ENCODE results near the gene SESN2.
"Not testable (repeated sequence)": the region's sequence is repeated elsewhere in the genome, so short reads cannot be mapped to it uniquely, and the experiment has no call there.

SESN2 gene

DNA sequence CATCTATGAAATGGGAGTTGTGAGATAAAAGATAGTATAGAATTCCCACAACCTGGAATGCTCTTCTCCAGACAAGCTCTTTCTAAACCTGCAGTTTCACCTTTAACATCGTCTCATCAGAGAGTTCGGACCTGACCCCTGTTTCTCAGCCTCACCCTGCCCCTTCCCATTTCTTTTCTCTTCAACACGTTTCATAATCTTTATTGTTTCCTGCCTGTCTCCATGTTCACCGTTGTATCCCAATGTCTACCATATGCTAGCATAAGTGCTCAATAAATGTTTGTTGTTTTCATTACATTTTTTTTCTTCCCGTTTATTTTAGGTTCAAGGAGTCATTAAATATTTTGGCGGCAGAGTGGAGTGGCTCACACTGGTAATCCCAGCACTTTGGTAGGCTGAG lies 32.4 kb downstream of the SESN2 start:
- no peak for DNase-seq

DNA sequence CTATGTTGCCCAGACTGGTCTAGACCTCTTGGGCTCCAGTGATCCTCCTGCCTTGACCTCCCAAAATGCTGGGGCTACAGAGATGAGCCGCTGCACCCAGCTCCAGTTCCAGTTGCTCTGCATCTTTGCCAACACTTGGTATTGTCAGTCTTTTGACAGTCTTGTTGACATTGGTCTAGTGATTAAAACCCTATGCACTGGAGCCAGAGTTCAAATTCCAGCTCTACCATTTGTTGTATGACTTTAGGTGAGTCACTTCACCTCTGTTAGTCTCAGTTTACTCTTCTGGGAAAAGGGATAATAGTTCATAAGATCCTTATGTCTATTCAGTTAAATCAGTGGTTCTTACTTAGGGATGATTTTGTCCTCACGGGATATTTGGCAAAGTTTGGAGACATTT lies 36.6 kb downstream of the SESN2 start:
- no peak for DNase-seq

DNA sequence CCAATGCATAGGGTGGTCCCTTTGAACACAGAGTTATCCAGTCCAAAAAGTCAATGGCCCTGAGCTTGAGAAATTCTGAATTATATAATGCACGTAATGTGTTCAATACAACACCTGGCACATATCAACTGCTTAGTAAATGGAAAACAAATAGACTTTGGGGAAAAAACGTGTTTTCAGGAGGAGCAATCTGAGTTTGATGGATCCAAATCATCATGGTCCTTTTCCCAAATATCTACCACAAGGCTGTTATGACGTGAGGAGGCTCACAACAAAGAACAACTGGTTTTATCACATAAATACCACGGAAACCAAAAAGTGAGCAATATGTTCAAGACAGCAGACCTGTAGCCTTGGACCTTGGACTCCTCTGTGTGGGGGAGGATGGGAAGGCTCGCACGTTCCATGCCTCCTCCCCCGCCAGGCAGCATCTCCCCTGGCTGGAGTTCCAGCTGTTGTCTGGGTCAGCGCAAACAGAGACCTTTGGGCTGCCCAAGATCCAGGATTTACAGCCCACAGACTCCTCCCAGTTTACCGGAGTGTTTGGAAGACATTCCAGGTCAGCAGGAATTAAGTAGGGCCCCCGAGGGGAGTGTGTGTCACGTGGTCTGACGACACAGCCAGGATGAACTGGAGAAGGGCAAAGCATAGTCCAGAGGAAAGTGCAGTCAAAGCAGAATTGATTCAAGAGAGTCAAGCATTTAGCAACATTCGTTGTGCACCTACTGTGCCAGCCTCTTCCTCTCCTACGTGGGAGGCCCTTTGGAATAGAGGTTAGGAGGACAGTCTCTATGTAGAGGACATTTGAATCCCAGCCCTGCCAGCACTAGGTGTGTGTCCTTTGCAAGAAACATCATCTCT lies 37.3 kb downstream of the SESN2 start:
- no peak for DNase-seq

DNA sequence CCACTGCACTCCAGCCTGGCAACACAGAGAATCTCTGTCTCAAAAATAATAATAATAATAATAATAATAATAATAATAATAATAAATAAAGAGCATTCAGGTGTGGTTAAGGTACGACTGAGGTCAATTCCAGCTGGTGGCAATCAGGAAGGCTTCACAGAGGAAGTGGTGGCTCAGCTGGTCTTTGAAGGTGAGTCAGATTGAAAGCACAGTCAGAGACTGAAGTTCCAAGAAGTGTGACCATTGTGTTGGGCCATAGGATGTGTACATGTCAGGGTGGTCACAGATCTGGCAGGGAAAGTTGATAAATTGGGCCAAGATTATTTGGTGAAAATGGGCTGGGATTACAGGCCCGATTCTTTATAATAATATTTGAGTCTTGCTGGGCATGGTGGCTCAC lies 38.5 kb downstream of the SESN2 start:
- DNase-seq, result no peak

DNA sequence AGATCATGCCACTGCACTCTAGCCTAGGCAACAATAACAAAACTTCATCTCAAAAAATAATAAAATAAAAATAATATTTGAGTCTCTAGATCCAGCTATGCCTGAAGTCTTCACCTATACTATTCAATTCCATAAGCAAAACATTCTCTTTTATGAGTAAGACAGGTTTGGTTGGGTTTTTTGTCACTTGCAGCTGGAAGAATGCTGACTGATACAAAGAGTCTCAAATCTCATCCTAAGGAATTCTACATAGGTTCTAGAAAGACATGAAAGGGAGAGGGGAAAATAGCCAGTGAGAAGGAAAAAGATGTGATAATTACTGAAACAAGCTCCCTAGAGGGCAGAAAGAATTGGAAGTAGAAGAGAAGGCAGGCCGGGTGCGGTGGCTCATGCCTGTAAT lies 39.1 kb downstream of the SESN2 start:
- DNase-seq, result no peak

DNA sequence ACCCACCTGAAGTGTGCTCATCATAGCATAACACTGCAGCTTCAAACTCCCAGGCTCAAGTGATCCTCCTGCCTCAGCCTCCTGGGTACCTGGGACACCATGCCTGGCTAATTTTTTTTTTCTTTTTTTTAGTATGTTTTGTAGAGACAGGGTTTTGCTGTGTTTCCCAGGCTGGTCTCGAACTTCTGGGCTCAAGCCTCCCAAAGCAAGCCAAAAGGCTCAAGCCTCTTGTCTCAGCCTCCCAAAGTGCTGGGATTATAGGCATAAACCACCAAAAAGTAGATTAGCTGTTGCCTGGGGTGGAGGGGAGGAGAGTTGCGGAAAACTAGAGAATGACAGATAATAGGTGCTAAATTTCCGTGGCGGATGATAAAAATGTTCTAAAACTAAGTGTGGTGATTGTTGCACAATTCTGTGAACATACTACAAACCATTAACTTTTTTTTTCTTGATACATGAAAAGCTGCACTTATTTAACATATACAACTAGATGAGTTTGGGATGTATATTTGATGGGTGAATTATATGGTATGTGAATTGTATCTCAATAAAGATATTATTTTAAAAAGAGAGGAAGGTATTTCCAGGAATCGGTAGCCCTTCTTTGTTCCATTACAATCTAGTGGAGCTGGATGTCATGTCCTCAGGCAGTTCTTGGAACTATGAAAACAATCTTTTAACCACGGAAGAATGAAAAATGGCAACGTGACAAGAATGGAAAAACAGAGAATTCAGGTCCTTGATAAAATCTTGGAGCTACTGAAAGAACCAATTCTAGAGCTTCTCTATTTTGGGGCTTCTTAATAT lies 42.3 kb downstream of the SESN2 start:
- no peak for DNase-seq

DNA sequence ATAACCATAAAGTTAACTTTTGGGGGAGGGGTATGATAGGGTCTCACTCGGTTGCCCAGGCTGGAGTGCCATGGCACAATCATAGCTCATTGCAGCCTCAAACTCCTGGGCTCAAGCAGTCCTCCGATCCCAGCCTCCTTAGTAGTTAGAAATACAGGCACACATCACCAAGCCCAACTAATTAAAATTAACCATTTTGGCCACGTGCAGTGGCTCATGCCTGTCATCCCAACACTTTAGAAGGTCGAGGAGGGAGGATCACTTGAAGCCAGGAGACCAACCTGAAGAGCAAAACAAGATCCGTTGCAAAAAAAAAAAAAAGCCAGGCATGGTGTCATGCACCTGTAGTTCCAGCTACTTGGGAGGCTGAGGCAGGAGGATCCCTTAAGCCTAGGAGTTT lies 42.9 kb downstream of the SESN2 start:
- DNase-seq, result no peak

DNA sequence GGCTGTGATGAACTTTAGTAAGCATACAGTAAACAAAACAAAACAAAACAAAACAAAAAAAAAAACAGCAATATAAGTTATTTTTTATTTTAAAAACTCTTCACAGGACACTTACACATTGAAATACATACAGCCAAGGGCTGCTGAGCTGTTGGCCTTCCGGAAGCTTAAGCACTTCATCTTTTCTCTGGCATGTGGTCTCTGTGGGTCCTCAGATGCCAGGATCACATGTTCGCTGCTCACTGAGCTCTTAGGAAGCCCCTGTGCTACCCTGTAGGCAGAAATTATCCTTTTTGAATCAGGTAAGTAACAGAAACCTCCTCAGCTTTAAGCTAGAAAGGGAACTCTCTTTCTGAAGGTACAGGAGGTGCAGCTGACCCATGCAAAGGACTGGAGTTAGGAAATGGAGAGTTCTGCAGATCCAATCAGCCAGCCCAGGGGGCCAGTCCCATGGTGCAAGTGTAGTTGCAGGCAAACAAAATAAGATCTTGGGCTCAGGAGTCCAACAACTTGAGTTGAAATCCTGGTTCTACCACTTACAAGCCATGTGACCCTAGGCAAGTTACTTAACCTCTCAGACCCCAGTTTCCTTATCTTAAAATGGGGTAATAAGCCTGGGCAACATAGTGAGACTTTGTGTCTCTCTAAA lies 47.1 kb downstream of the SESN2 start:
- DNase-seq, result no peak

DNA sequence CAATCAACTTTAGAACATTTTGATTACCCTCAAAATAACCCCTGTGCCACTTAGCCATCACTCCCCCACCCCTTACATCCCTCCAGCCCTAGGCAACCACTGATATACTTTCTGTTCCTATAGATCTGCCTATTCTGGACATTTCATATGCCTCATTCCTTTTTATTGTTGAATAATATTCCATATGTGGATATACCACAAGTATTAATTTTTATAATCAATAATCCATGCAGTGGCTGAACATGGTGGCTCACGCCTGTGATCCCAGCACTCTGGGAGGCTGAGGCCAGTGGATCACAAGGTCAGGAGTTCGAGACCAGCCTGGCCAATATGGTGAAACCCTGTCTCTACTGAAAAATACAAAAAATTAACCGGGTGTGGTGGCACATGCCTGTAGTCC lies 49.4 kb downstream of the SESN2 start:
- no peak for DNase-seq

DNA sequence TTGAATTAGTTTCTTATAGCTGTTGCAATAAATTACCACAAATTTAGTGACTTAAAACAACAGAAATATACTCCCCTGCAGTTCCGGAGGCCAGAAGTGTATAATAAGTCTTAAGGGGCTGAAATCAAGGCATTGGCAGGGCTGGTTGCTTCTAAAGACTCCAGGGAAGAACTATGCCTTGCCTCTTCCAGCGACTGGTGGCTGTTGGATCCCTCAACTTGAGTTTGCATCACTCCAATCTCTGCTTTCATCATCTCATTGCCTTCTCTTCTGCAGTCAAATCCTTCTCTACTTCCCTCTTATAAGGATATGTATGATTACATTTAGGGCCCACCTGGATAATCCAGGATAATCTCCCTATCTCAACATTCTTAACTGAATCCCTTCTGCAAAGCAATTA lies 50.4 kb downstream of the SESN2 start:
- no peak for DNase-seq

DNA sequence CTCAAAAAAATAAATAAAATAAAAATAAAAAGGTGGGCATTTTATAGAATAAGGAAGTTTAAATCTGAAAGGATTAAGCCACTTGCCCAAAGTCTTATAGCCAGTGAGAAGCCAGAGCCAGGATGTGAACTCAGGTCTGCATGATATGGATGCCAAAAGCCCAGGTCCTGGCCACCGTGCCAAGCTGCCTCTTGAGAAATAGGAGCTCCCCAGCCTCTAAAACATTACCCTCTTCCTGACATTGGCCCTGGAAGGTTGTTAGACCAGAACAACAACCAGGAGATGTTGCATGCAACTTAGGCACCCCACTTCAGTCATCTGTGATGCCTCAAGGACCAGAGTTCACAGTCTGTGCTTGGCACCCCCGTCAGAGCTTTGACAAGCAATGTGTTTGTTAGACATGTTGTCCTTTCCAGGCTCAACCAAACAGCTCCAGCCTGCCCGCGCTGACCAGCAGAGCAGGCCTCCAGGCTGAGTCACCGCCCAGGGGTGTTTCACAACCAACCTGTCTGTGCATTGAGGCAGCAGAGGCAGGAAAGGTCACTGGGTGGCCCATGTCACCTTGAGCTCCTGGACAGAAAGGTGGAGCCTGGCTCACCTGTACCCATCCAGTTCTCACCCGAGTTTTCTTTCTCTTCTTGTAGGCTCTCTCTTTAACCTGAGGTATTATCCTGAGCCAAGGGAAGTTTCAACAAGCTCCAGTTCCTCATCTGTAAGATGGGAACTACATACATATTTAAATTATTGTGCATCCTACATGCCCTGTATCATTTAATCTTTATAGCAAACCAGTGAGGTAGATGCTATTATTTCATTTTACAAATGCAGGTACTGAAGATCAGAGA lies 54.6 kb downstream of the SESN2 start:
- no peak for DNase-seq

DNA sequence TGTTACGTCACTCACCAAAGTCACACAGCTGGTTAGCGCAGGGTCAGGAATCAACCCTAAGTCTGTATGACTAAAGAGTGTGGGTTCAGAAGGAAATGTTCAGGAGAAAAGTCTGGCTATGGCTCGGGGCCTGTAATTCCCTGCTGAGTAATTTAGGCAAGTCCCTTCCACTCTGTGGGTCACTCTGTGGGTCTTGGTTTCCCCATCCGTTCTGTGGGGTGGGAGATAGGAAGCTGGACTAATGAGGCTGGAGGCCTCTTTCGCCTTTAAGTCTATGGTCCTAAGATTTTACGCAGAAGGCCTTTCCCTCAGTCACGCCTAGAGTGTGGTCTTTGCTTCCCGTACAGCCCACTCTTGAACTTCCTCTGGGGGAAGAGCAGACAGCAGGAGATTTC lies 55.2 kb downstream of the SESN2 start:
- DNase-seq, result no peak

DNA sequence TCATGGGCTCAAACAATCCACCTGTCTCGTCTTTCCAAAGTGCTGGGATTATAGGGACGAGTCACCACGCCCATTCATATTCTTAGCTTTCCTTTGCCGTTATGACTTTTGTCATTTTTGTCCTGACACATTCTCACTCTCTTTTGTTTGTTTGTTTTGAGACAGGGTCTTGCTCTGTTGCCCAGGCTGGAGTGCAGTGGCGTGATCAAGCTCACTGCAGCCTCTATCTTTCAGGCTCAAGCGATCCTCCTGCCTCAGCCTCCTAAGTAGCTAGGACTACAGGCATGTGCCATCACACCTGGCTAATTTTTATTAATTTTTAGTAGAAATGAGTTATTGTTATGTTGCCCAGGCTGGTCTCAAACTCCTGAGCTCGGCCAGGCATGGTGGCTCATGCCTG lies 57.7 kb downstream of the SESN2 start:
- no peak for DNase-seq

DNA sequence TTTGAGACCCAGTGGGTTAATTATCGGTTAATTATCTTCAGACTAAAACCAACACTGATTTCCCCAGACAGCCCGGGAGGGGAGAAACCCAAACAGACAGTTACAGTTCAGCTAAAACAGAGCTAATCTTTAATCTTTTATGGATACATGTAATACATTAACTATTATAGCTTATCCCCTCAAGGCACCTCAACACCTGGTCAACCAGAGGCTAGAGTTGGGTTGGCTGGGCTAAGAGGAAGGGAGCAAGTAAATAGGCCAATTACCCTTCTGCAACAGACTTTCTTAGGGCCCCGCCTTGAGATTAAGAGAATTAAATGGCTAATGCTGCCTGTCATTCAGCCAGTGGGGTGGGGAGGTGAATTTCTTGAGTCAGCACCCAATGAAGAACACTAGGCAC lies 62.9 kb downstream of the SESN2 start:
- no peak for DNase-seq

DNA sequence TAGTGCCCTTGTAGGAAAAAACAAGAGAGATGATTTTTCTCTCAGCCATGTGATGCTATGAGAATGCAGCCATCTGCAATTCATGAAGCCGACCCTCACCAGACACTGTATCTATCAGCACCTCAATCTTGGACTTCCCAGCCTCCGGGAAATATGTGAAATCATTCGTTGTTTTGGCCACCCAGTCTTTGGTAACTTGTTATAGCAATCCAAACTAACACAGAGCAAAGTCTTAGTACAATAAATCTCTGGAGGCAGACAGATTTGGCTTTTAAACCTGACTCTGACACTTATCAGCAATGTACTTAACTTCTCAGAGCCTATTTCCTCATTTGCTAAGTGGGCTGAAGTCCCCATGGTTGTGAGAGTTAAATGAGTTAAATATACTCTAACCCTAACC lies 64.4 kb downstream of the SESN2 start:
- no peak for DNase-seq

DNA sequence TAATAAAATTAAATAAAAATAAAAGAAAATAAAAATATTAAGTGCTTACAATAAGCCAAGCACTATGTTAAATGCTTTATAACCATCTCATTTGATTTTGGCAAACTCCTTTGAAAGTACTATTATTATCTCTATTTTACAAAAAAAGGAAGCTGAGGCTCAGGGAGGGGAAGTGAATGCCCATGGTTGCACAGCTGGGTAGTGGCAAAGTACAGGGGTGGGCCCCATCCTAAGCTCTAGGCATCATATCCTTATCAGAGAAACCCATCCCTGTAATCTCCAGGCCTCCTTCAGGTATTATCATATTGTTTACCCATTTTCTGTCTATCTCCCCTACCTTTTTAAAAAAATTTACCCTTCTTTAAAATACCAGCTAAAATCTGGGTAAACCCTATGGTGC lies 67.2 kb downstream of the SESN2 start:
- no peak for DNase-seq

DNA sequence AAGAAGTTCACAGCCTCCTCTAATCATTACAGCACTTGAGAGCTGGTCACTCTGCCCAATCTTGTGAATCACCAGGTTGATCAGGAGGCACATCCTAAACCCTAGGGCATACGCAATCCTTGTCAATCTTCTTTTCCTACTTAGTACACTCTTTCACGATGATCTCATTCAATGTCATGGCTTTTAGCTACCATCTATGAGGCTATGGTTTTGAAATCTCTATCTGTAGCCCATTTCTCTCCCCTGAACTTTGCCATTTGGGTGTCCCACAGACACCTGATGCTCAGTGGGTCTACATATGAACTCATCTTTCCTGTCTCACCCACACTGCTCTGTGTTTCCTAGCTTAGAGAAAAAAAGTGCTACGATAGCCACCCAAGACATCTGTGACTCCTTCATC lies 67.7 kb downstream of the SESN2 start:
- DNase-seq, result no peak

DNA sequence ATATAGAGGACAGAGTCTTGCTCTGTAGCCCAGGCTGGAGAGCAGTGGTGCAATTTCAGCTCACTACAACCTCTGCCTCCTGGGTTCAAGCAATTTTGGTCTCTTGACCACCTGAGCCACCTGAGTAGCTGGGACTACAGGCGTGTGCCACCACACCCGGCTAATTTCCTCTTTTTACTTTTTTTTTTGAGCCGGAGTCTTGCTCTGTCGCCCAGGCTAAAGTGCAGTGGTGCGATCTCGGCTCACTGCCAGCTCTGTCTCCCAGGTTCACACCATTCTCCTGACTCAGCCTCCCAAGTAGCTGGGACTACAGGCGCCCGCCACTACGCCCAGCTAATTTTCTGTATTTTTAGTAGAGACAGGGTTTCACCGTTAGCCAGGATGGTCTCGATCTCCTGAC lies 68.1 kb downstream of the SESN2 start:
- not testable (repeated sequence) for DNase-seq

DNA sequence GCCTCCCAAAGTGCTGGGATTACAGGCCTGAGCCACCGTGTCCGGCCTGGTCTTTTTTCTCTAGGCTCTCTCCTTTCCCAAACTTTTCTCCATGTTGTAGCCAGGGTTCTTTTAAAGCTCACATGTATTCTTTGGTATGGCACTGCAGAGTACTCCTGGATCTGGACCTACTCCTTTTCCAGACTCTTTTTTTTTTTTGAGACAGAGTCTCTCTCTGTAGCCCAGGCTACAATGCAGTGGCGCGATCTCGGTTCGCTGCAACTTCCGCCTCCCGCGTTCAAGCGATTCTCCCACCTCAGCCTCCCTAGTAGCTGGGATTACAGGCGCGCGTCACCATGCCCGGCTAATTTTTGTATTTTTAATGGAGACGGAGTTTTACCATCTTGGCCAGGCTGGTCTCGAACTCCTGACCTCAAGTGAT lies 68.9 kb downstream of the SESN2 start:
- DNase-seq, result no peak

DNA sequence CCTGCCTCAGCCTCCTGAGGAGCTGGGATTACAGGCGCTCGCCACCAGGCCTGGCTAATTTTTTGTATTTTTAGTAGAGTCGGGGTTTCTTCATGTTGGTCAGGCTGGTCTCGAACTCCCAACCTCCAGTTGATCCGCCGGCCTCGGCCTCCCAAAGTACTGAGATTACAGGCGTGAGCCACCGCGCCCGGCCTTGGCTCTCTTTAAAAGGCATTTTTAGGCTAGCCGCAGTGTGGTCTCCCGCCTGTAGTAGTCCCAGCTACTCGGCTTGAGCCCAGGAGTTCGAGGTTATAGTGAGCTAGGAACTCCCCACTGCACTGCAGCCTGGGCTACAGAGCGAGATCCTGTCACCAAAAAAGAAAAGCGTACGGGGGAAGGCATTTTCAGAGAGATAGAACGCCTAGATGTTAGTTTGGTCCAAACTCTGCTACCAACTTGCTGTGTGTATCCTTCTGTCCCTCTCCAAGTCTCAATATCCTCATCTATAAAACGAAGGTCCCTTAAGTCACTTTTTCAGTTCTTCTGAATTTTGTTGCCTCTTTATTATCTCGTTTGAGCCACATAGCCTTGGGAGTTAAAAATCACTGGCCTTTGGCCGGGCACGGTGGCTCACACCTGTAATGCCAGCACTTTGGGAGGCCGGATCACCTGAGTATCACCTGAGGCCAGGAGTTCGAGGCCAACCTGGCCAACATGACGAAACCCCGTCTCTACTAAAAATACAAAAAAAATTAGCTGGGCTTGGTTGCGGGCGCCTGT lies 70.3 kb downstream of the SESN2 start:
- no peak for DNase-seq

Measured in hippocampal formation (tissue), 2 donors.